ENCODE measurements around the gene TDG.
"Not testable (repeated sequence)": the region's sequence is repeated elsewhere in the genome, so short reads cannot be mapped to it uniquely, and the experiment has no call there.

TDG gene

DNA sequence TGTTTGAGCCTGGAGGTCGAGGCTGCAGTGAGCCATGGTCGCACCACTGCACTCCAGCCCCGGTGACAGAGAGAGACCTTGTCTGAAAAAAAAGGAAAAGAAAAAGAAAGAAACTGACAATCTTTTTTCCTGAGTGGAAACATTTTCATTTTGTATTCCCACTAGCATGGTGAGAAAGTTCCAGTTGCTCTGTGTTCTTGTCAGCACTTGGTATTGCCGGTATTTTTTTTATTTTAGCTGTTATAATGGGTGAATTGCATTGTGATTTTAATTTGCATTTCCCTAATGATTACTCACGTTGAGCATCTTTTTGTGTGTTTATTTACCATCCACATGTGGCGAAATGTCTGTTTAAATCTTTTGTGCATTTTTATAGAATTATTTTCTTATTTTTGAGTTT is 58.7 kb downstream of the TDG start:
- DNase-seq, result no peak

GRCh38 chr12:104025771-104026170 is 60.1 kb downstream of the TDG start:
- DNase-seq, result no peak

DNA sequence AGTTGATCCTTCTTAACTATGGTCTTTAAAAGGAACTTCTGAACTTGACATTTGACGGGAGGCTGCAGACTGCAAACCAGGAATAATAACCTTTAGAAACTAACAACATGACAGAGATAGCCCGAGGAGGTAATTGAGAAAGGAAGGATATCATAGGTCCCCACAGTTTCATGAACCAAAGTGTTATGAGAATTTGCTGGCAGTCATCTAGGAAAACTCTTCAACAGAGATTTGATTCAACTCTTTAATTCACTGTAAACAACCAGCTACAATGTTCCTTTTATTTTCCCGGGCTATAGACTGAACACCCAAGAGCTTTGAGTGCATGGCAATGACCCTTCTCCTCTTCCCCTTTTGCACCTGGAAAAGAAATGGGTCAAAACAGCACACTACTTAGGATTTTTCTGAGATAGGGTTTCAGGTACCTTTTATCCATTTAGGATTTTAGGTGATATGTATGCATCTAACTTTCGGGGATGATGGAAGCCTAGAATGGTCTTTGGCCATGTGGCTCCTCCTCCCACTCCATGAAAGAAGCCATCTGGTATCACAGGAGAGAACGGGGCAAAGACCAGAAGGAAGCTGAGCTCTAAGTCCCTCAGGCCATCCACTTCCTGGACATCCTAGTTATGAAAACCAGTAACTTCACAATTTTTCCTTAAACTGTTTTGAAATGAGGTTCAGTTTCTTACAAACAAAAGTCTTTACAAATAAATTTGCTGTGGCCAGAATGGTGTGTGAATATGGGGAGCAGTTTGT is 61.3 kb downstream of the TDG start:
- no peak for DNase-seq

GRCh38 chr12:104030596-104030995 is 64.9 kb downstream of the TDG start:
- DNase-seq, result not testable (repeated sequence)

- not testable (repeated sequence) for DNase-seq
Measured at GRCh38 chr12:104036143-104036542, 70.5 kb downstream of the TDG start.

Measured in hematopoietic multipotent progenitor cell treated with erythropoietin and hydrocortisone succinate and interleukin-3 and kit ligand, for 8 days (in vitro differentiated cells).